ENCODE results near the gene WDR27.

GRCh38 chr6:169714178-169714577, 12.3 kb upstream of the WDR27 start:
- TF ChIP-seq, protein P1, sequence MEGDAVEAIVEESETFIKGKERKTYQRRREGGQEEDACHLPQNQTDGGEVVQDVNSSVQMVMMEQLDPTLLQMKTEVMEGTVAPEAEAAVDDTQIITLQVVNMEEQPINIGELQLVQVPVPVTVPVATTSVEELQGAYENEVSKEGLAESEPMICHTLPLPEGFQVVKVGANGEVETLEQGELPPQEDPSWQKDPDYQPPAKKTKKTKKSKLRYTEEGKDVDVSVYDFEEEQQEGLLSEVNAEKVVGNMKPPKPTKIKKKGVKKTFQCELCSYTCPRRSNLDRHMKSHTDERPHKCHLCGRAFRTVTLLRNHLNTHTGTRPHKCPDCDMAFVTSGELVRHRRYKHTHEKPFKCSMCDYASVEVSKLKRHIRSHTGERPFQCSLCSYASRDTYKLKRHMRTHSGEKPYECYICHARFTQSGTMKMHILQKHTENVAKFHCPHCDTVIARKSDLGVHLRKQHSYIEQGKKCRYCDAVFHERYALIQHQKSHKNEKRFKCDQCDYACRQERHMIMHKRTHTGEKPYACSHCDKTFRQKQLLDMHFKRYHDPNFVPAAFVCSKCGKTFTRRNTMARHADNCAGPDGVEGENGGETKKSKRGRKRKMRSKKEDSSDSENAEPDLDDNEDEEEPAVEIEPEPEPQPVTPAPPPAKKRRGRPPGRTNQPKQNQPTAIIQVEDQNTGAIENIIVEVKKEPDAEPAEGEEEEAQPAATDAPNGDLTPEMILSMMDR (IDR thresholded peaks at IDR 0.05; ENCODE audit: borderline replicate concordance, extremely low read depth, low read length, poor library complexity, severe bottlenecking) = no peak
- TF ChIP-seq EZH2 (IDR thresholded peaks at IDR 0.05; ENCODE audit: borderline replicate concordance, low read depth, low read length, severe bottlenecking) = no peak

All from DND-41 (cell line).